Prostate gland (tissue), 2 donors: ENCODE data around the gene TTLL10.

Experiments used
- POLR2A ChIP-seq: fragments of 450-650 bp; IDR thresholded peaks from one replicate; pipeline ENCODE4 v1.6.1; 2016; ENCODE audit warnings: antibody characterized with exemption, mild to moderate bottlenecking
- POLR2AphosphoS5 ChIP-seq: sonication (generic); formaldehyde crosslinking; IDR thresholded peaks from one replicate; pipeline ENCODE4 v1.6.1; 2017; ENCODE audit warnings: antibody characterized with exemption
- TF ChIP-seq, protein P1 (sequence below), 4 experiments: fragments of 200-600 bp in 2 of 4; fragments of 450-650 bp in 2 of 4; sonication (generic) in 2 of 4; IDR thresholded peaks; 1 replicate in 3 of 4; 2 replicates in 1 of 4; pipeline ENCODE4 v1.5.1; 2016 to 2019; ENCODE audit warnings: antibody characterized with exemption in 4 of 4, mild to moderate bottlenecking in 2 of 4, moderate library complexity in 2 of 4

DNA sequence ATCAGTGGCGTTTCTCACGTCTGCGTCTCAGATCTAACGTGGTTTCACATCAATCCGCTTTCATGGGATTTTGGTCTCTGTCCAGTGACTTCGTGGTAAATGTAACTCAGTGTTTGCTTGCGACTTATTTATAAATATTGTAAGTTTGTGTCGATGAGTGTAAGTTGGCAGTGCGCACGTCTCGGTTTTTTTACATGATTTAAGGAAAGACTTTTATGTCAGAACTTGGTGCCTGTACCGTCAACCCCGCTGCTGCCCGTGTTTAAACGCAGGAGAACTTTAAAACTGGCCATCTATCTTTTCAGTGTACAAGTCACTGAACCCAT, 59.9 kb downstream of the TTLL10 start:
- TF ChIP-seq, protein P1, sequence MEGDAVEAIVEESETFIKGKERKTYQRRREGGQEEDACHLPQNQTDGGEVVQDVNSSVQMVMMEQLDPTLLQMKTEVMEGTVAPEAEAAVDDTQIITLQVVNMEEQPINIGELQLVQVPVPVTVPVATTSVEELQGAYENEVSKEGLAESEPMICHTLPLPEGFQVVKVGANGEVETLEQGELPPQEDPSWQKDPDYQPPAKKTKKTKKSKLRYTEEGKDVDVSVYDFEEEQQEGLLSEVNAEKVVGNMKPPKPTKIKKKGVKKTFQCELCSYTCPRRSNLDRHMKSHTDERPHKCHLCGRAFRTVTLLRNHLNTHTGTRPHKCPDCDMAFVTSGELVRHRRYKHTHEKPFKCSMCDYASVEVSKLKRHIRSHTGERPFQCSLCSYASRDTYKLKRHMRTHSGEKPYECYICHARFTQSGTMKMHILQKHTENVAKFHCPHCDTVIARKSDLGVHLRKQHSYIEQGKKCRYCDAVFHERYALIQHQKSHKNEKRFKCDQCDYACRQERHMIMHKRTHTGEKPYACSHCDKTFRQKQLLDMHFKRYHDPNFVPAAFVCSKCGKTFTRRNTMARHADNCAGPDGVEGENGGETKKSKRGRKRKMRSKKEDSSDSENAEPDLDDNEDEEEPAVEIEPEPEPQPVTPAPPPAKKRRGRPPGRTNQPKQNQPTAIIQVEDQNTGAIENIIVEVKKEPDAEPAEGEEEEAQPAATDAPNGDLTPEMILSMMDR (IDR thresholded peaks at IDR 0.05): no peak
- TF ChIP-seq POLR2AphosphoS5 (no peak), POLR2A (no peak)
